ENCODE measurements around the gene FAAP100.

FAAP100 gene

DNA sequence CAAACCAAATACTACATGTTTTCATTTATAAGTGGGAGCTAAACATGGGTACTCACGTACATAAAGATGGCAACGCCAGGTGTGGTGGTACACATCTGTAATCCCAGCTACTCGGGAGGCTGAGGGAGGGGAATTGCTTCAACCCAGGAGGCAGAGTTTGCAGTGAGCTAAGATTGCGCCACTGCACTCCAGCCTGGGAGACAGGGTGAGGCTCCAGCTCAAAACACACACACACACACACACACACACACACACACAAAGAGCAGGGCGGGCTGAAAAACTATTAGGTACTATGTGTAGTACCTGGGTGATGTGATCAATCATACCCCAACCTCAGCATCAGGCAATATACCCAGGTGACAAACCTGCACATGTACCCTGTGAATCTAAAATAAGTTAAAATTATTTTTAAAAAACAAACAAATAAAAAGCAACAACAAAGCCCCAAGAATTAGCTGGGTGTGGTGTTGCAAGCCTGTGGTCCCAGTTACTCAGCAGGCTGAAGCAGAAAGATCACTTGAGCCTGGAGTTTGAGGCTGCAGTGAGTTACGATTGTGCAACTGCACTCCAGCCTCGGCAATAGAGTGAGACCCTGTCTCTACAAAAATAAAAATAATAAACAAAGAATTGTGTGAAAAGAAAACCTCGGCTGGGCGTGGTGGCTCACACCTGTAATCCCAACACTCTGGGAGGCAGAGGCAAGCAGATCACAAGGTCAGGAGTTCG, 11.9 kb upstream of the FAAP100 start:
- no peak overlapping the region for H3K4me3 ChIP-seq (ENCODE audit: low read length)
- peak; percentile 69 for DNase-seq (ENCODE audit: low read depth)
- TF ChIP-seq, protein P1, sequence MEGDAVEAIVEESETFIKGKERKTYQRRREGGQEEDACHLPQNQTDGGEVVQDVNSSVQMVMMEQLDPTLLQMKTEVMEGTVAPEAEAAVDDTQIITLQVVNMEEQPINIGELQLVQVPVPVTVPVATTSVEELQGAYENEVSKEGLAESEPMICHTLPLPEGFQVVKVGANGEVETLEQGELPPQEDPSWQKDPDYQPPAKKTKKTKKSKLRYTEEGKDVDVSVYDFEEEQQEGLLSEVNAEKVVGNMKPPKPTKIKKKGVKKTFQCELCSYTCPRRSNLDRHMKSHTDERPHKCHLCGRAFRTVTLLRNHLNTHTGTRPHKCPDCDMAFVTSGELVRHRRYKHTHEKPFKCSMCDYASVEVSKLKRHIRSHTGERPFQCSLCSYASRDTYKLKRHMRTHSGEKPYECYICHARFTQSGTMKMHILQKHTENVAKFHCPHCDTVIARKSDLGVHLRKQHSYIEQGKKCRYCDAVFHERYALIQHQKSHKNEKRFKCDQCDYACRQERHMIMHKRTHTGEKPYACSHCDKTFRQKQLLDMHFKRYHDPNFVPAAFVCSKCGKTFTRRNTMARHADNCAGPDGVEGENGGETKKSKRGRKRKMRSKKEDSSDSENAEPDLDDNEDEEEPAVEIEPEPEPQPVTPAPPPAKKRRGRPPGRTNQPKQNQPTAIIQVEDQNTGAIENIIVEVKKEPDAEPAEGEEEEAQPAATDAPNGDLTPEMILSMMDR (IDR thresholded peaks at IDR 0.05; ENCODE audit: insufficient read depth, low read depth, low read length, missing control alignments) = no peak

DNA sequence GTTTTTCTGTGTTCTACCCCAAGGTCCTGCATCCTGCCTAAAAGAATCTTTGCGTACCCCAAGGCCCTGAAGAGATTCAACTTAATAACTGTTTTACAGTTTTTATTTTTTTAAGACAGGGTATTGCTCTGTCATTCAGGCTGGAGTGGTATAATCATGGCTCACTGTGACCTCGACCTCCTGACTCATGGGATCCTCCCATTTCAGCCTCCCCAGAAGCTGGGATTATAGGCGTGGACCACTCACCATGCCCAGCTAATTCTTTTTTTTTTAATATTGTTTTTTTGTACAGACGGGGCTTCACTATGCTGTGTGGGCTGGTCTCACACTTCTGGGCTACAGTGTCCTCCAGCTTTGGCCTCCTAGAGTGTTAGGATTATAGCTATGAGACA, 9.3 kb upstream of the FAAP100 start:
- peak; percentile 37 for DNase-seq (ENCODE audit: low read depth)
- TF ChIP-seq, protein P1 (IDR thresholded peaks at IDR 0.05; ENCODE audit: insufficient read depth, low read depth, low read length, missing control alignments) = no peak
- H3K4me3 ChIP-seq (ENCODE audit: low read length) = no peak overlapping the region

DNA sequence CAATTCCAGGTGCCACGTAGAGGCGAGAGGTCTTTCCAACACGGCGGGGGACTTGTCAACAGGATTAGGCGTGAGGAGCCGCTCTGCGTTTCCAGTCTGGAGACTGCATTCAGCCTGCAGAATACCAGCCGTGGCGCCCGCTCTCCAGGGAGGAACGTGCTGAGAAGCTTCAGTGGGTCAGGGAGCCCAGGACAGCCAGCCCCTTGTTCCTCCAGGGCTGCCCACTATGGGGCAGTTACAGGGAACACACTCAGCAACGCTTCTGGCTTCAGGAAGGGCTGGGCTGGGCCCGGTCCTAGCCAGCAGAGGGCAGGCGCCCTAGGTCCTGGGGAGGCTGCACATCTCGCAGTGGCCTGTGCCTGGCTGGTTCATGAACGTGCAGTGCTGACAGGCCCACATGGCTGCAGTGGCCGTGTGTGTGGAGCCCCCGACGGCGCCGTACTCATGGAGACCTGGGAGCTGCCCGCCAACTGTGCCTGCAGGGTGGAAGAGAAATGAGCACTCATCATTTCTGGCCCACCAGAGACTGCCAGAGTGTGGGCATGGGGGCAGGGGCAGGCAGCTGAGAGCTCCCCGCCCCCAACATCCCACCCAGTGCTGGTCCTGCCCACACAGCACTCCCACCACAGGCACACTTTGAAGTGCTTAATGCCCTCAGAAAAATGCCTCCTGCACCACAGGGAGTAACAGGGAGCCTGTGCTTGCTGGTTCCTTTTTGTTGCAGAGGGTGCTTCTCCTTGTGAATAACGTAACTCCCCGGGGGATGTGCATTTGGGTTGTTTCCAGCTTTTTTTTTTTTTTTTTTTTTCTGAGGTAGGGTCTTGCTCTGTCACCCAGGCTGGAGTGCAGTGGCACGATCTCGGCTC, 7.0 kb upstream of the FAAP100 start:
- no peak for DNase-seq (ENCODE audit: low read depth)
- H3K4me3 ChIP-seq (ENCODE audit: low read length) = no peak overlapping the region
- TF ChIP-seq, protein P1 (IDR thresholded peaks at IDR 0.05; ENCODE audit: insufficient read depth, low read depth, low read length, missing control alignments) = no peak

DNA sequence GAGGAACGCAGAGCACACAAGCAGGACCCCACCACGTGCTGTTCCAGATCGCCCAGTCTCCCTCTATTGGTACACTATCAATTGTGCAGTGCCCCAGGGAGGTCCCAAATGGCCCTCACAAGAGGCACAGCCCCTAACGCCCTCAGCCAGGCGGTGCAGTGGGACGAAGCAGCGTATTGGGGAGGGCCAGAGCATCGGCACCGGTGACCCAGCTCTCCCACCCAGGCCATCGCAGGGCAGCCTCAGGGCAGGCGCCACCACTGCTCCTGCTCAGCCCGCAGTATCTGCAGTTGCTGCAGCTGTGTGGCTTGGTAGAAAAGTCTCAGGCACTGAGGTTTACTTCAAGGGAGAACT, 5.9 kb upstream of the FAAP100 start:
- no peak for DNase-seq (ENCODE audit: low read depth)
- no peak overlapping the region for H3K4me3 ChIP-seq (ENCODE audit: low read length)
- TF ChIP-seq, protein P1 (IDR thresholded peaks at IDR 0.05; ENCODE audit: insufficient read depth, low read depth, low read length, missing control alignments) = no peak

DNA sequence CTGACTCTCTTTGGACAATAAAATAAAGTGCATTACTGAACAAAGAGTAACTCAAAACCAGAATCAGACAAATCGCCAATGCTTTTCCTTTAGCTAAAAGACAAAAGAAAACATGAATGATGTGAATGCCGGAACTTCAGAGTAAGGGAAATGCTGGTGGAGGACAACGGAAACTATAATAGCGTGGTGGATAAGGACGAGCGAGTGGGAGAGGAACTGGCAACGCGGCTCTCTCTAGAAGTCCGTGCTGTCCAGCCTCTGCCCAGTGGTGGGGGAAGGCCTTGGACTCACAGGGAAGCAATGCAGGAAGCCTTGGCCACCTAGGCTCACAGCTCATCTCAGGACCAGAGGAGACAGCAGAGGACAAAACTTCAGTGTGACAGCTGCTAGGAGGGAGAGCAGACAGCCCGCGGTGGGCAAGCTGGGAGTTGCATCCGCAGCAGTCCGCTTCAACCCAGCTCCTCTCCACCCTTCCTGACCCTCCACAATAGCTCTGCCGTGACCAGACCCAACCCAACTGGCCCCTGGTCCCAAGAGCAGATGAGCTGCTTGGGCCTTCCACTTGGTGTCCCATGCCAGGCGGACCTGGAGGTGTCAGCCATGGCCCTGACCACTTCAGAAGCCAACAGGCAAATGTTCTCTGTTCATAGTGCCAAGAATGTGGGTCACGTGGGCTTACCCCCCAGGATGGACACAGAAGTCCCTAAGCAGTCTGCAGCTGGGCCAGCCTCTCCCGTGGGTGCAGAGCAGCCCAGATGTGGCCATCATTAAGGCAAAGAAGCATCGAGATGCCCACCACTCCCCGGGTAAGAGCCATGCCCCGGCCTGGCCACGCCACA, 5.3 kb upstream of the FAAP100 start:
- DNase-seq (ENCODE audit: low read depth) = no peak
- TF ChIP-seq, protein P1 (IDR thresholded peaks at IDR 0.05; ENCODE audit: insufficient read depth, low read depth, low read length, missing control alignments) = no peak
- H3K4me3 ChIP-seq (ENCODE audit: low read length) = no peak overlapping the region

DNA sequence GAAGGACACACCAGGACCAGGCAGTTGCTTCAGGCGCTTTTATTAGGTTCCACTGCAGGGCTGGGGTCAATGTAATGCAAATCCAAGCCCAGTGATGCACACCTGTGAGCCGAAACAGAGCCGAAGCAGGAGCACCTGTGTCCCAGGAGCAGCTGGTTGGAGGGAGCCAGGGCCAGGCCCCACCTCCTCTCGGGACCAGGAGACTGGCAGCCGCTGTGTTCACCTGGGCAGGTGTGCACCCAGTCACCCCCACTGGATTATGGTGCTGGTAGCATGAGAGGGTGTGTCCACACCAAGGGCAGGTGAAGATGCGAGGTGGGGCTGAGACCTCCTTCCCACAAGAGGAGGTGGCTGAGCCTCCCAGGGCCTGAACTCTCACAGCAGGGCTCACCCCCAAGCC, 4.7 kb upstream of the FAAP100 start:
- DNase-seq (ENCODE audit: low read depth) = no peak
- TF ChIP-seq, protein P1 (IDR thresholded peaks at IDR 0.05; ENCODE audit: insufficient read depth, low read depth, low read length, missing control alignments) = no peak
- H3K4me3 ChIP-seq (ENCODE audit: low read length) = no peak overlapping the region

All from epithelial cell of esophagus (primary cell).